Inflammatory macrophage treated with lipopolysaccharide for 1 hour (primary cell): Measurements from ENCODE around the gene EIF5.

Source experiments
- DNase-seq, 2 donors: peaks; one replicate each; pipeline ENCODE4 v3.0.0-alpha.2; 2020 to 2022

EIF5 gene

DNA sequence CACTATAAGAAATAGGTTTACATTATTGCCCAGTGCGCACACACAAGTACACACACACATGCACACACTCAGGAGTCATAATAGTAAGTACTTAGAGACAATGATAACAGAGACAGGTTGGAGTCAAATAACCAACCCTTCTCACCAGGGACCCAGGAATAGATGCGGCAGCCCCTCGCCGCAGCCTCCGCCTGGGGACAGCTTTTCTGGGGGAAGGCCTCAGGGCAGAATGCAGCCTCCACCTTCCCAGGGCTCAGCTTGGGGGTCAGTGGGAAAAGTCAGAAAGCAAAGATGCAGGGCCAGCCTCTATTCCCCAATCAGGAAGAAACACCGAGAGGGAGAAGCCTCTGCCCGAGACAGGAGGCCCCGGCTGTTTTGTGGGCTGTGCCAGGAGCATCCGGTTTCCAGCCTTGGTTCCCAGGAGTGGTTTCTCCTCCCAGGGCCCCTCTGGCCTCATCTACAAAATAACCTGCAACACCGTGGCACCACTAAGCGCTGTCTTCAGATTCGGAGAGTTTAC, 23.4 kb upstream of the EIF5 start:
- DNase-seq = no peak

- no peak for DNase-seq
Measured at GRCh38 chr14:103311171-103311997, 22.7 kb upstream of the EIF5 start.

- DNase-seq = no peak
Measured at GRCh38 chr14:103312006-103312635, 21.9 kb upstream of the EIF5 start.

DNA sequence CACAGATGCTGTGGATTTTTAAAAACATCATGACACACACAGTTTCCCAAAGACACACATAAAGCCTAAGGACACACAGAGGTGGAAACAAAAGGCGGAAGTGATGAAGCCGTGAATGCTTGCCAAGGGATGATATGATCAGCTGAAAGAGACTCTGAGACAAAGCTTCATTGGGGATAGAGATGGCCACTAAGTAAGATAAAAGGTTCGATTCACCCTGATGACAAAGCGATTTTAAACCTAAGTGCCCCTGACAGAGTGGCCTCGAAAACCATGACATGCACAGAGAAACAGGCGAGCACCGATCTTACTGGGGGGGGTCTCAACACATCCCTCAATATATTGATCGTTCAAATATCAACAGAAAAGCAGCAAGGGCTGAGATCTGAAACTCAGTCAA, 20.3 kb upstream of the EIF5 start:
- no peak for DNase-seq

GRCh38 chr14:103314496-103315277, 19.4 kb upstream of the EIF5 start:
- no peak for DNase-seq

DNA sequence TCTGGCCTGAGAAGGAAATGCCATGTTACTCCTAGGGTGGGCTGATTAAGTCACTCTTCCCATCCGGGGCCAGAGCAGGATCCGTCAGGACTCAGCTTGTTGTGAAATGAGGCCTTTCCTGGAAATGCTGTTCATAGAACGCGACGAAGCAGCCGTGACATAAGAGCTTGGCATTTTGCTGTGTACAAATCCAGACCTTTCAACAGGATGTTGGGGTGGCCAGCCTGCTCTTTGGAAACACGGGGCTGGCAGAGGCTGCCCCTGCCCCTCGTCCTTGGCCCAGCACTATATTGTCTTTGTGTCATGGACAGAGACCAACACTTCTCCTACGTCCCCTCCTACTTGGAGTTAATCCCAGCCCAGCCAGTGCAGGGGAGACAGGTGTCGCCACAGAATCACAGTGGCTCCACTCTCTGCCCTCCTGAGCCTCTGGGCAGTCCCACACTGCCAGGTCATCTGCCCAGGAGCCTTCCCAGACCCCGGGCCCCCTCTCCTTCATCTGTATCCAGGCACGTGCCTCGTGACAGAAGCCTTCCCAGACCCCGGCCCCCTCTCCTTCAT, 18.6 kb upstream of the EIF5 start:
- peak; percentile 76 to 83 for DNase-seq

DNA sequence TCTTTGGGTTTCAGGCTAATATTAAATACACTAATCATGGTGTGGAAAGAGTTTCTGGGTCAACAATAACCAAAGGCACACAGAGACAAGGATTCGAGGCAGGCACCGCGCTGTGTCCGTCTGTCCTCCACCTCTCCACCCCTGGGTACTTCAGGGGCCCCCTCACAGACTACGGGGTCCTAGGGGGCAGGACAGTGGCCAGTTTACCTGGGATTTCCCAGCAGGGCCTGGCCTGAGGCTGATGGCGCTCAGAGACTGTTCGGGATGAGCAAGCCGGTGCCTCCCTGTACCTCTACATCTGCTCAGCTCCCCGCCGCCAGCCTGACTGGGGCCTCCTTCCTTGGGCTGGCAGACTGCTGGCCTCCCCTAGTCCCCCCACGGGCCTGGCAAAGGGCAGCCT, 18.1 kb upstream of the EIF5 start:
- DNase-seq = no peak

DNA sequence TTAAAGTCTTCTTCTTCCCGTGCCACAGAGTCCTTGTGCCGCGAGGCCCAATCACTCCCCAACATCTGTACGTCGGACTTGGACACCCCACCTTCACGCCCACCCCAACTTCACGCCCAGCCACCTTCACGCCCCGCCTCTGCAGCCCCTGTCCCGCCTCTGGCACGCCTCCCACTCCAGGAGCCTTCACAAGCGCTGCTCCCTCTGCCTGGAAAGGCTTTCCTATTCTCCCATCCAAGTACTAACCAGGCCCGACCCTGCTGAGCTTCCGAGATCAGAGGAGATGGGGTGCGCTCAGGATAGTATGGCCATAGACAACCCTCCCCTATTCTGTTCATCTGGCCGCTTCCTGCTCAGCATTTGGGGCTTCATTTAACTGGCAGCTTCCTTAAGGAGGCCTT, 17.3 kb upstream of the EIF5 start:
- no peak for DNase-seq

GRCh38 chr14:103317251-103317650, 16.8 kb upstream of the EIF5 start:
- DNase-seq = no peak

GRCh38 chr14:103317976-103318580, 16.0 kb upstream of the EIF5 start:
- DNase-seq = no peak

DNA sequence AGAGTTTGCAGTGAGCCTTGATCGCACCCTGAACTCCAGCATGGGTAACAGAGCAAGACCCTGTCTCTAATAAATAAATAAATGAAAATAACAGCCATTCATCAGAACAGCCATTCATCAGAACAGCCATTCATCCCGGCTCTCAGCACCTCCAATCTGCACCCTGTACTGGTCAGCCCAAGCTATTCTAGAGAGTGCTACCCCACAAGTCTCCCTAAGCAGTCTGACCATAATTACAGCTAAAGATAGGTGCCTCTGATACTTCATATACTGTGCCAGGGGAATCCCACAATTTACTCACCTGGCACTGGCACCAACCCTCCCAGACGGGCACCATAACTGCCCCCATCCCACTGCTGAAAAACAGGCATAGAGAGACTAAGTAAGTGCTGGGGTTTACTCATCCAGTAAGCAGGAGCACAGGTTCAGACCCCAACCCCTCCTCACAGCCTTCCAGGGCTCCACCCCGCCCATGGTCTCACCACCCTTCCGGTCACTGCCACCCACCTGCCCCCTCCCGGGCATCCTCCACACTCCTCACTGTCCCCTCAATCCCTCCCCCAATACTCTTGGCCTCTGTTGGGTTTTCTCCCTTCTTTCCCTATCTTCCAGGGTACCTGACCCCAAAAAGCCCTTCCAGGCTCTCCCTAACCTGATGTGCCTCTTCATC, 15.2 kb upstream of the EIF5 start:
- no peak for DNase-seq

GRCh38 chr14:103319422-103319821, 14.6 kb upstream of the EIF5 start:
- no peak for DNase-seq

DNA sequence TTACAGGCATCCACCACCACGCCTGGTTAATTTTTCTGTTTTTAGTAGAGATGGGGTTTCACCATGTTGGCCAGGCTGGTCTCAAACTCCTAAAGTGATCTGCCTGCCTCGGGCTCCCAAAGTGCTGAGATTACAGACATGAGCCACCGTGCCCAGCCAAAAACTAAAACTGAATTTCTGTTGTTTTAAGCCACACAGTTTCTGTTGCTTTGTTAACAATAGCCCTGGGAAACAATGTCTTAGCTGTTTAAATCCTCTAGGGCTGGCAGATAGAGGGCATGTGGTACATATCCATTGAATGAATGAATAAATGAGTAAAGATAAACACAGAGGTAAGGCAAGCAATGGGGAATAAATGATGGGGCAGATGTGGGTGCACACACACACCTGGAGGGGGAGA, 8.0 kb upstream of the EIF5 start:
- no peak for DNase-seq

DNA sequence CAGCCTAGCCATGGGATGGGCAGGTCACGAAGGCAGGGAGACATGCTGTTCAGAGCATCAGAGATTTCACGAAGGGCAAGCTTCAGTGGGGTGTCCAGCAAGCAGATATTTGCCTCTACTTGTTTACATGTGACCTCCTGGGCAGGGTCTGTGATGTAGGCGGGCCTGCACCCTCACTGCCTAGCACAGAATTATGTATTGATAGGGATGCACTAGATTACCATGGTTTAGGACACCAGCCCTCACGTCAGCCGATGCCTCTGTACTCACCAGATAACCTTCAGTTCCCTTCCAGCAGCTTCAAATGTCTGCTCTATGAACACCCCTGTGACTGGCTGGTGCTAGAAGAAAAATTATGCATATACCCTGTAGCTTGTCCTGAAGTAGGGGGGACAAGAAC, 5.1 kb upstream of the EIF5 start:
- DNase-seq = no peak

DNA sequence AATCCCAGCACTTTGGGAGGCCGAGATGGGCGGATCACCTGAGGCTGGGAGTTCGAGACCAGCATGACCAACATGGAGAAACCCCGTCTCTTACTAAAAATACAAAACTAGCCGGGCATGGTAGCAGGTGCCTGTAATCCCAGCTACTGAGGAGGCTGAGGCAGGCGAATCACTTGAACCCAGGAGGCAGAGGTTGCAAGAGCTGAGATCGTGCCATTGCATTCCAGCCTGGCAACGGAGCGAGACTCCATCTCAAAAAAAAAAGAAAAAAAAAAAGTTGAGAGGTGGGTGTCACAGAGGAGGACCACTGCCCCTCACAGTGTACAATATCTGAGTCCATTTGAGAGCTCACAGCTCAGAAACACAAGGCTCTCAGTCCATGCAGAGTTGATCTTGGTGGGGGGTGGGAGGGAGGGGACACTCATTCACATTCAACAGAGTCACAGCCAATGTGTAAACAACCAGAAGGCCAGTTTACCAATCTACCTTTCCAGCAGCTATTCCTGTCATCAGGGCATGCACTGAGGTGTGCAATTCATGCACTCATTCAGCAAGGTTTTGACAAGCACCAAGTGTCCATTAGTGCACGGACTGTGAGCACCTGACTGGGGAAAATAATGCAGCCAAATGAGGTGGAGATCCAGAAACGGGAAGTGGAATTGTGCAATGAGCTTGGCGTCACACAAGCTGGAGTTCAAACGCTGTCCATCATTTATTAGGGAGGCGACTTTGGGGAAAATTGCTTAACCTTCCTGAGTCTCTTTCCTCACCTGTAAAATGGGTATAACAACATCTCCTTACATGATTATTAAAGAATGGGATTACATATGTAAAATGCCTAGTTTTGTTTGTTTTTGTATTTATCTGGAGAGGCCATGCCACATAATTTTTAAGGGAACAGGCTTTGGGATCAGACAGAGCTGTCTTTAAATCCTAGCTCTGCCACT, 4.4 kb upstream of the EIF5 start:
- DNase-seq = peak; percentile 83 to 87

DNA sequence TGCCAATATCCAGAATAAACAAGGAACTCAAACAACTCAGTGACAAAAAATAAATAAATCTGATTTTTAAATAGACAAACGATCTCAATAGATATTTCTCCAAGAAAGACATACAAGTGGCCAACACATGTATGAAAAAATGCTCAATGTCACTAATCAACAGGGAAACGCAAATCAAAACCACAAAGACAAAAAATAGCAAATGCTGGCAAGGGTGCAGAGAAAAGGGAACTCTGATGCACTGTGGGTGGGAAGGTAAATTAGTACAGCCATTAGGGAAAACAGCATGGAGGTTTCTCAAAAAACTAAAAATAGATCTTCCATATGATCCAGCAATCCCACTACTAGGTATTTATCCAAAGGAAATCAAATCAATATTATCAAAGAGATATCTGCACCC, 3.5 kb upstream of the EIF5 start:
- no peak for DNase-seq

GRCh38 chr14:103332143-103332919, 1.7 kb upstream of the EIF5 start:
- DNase-seq = peak in 1 of 2 donors; percentile 47

DNA sequence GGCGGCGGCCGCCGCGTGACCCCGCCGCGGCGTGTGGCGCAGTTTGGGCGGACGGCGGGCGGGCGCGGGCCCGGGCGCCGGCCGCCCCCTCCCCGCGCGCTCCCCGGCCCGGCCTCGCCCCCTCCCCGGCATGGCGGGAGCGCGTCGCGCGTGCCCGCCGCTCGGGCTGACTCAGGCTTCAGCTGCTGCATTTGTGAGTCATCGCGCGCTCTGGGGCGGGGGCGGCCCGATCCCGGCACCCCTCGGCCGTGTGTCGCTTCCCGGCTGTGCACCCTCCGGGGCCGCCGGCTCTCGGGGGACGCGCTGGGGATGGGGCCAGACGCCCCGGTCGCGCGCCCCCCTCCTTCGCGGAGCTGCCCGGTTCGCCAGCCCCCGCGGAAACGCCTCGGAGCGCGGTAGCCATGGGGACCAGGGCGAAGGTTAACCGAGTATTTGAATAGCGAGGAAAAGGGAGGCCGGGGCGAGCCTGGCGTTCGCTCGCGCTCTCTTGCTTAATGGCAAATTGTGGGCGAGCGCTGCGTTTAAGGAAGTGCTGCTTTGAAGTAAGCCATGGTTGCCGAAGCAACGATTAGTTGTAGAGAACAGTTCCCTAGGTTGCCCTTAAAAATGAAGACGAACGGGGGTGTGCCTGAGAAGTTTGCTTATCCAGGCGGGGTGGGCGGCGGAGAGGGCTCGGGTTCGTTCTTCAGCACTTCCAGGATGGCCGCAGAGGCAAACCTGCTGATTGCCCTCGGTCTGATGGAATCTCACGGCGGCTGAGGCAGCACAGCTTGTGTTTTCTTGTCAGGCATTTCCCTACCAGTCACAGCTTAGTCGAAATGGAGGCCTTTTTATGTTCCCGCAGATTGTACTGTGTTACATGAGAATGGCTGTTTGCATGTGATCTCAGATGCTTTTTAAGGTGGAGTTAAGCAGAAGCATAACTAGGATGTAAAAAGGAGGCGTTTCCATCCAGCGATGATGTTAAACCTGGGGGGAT, 896 bp downstream of the EIF5 start:
- peak; percentile 89 to 93 for DNase-seq

DNA sequence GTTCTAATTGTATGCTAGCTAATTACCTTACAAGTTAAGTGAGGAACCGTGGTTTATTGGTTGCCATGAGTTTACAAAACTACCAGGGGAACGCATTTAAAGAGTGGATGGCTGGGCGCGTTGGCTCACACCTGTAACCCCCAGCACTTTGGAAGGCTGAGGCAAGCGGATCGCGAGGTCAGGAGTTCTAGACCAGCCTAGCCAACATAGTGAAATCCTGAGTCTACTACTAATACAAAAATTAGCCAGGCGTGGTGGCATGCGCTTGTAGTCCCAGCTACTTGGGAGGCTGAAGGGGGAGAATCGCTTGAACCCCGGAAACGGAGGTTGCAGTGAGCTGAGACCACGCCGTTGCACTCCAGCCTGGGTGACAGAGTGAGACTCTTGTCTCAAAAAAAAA, 2.2 kb downstream of the EIF5 start:
- no peak for DNase-seq
